ENCODE data around the gene ZNF578.
"Not testable (repeated sequence)": the region's sequence is repeated elsewhere in the genome, so short reads cannot be mapped to it uniquely, and the experiment has no call there.

The ZNF578 gene

DNA sequence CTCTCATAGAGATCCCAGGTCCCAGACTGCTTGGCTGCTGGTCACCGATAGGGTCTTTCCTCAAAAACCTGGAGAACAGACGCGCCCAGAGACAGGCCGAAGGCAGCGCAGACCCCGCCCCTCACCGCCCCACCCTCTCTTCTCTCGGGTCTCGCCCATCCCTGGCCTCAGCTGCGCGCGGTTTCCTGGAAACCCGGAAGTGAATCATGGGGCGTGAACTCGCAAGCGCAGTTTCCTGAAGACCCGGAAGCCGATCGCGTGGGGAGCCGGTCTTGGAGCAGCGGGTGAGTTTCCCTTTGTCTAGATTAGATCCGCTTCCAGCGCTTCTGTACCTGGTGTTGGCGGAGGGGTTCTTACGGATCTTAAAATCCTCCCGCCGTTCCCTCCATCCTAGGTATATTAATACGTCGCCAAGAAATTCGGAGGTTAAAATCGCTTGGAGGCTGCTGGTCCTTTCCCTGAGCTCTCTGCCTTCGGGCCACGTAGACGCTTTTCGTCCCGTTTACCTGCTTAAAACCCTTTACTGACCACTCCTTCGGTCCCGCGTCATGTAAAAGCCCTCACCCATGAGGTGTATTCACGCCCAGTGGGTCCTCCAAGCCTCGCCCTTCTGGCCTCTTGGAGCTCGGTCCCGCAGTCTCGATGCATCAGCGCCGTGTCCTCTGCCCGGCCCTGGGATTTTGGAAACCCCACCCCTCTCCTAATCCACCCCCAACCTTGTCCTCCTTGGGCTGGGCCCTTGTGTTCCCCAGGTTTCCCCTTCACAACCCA lies at the start of gene ZNF578:
ZNF578 (plus strand) TSS at position 230 of the 771 bp plus-strand sequence. CDS start 48,293 bp downstream, outside the sequence.
- DNase-seq, result peak; percentile 57

DNA sequence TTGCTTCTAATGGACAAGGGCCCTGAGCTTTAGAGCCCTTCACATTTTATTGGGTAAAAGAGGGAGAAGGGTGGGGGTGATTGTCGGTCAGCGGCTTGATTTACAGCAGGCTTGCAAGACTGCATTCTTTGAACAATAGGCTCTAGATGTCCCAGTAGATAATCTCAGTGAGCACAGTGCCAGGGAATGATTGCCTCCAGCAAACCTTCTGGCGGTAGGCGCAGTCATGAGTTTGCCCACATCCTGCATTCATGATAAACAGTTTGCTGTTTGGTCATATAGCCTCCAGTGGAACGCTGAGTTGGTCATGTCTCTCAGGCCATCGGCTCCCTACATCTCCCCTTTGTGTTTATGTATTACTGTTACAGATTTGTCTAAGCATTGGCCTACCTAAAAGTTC lies 43.1 kb upstream of the ZNF578 start:
- no peak for DNase-seq

DNA sequence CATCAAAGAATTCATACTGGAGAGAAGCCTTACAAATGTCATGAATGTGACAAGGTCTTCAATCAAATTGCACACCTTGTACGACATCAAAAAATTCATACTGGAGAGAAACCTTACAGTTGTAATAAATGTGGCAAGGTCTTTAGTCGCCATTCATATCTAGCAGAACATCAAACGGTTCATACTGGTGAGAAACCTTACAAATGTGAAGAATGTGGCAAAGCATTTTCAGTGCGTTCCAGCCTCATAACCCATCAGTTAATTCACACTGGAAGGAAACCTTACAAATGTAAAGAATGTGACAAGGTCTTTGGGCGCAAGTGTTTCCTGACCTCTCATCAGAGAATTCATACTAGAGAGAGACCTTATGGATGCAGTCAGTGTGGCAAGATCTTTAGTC lies 37.6 kb upstream of the ZNF578 start:
- DNase-seq, result no peak

DNA sequence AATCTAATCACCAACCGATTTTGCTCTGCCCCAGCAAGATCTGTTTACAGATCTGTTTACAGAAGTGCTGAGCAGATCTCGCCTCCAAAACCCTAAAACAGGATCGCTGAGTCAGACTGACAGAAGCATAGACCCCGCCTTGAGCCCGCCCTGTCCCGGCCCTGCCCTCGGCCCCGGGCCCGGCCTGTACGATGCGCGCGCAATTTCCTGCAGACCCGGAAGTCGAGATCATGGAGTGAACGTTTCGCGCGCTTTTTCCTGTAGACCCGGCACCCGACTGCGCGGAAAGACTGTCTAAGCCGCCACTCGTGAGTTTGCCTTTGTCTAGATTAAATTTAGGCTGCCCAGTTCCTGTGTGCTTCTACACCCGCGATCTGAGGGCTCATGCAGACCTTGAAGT lies 24.4 kb upstream of the ZNF578 start, which contains the start of gene ZNF534:
ZNF534 (plus strand) TSS at position 212 of the 400 bp plus-strand sequence. CDS start 2,327 bp downstream, outside the sequence.
- no peak for DNase-seq

DNA sequence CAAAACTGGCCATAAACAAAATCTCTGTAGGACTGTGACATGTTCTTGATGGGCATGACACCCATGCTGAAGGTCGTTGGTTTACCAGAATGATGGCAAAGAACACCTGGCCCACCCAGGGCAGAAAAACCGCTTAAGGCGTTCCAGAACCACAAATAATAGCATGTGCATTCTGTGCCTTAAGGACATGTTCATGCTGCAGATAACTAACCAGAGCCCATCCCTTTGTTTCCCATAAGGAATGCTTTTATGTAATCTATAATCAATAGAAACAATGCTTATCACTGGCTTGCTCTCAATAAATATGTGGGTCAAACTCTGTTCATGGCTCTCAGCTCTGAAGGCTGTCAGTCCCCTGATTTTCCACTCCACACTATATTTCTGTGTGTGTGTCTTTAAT lies 11.2 kb upstream of the ZNF578 start:
- no peak for DNase-seq

DNA sequence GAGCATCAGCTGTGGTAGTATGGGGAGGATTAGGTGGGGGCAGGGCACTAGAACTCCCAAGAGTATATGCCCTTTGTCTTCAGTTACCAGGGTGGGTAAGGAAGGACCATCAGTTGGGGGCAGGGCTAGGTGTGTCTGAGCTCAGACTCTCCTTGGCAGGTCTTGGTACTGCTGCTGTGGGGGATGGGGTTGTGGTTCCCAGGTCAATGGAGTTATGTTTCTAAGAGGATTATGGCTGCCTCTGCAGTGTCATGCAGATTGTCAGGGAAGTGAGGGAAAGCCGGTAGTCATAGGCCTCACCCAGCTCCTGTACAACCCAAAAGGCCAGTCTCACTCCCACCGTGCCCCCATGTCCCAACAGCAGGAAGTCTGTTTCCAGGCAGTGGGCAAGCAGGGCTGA lies 8.8 kb upstream of the ZNF578 start:
- no peak for DNase-seq

DNA sequence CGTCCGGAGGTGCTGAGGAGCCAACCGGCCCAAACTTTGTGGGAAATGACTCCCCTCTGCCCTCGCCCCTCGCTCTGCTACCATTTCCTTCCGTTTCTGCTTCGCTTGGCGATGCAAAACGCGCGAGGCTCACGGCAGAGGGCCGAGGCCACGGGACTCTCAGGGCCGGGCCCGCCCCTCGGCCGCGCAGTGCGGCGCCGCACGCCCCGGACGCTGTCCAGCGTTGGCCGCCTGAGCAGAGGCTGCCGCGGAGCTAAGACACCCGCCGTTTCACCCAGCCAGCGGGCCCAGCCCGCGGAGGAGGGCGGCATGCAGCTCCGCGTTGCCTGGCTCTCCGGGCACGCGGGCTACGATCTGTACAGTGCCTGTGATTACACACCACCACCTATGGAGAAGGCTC lies 2.1 kb upstream of the ZNF578 start:
- no peak for DNase-seq

DNA sequence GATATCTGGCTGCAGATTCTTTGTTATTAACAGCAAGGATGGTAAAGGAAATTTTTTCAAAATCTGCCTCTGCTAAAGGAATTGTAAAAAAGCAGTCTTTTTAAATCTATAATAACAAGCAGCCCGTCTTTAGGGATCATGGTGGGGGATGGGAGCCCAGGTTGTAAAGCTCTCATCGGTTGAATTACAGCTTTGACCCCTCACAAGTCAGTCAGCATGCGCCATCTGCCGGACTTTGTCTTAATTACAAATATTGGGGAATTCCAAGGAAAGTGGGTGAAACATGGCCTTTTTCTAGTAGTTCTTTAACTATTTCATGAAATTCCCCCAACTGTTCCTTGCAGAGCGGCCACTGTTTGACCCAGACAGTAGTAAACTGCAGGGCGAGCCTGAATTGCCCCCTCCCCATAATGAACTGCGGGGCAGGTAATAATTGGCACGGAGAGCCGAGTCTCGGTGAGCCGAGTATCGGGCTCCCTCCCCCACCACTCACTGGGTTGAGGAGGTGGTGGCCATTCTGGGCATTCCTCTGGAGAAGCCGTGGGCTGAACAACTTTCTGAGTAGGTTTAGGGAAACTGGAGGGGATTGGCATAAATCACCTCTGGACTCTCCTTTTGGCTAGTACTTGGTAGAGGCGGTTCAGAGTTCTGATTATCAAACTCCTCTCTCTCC lies 11.6 kb downstream of the ZNF578 start:
- no peak for DNase-seq

DNA sequence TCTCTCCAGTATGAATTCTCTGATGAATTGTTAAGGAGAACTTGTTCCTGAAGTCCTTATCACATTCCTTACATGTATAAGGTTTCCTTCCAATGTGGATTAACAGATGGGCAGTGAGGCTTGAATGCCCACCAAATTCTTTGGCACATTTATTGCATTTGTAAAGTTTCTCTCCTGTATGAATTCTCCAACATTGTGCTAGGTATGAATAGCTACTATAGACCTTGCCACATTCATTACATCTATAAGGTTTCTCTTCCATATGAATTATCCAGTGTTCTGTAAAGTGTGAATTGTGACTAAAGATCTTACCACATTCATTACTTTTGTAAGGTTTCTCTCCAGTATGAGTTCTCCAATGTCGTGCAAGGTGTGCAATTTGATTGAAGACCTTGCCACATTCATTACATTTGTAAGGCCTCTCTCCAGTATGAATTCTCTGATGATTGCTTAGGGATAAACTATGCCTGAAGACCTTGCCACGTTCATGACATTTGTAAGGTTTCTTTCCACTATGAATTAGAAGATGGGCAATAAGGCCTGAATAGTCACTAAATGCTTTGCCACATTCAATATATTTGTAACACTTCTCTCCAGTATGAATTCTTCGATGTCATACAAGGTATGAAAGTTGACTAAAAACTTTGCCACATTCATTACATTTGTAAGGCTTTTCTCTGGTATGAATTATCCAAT lies 20.4 kb downstream of the ZNF578 start:
- no peak for DNase-seq

DNA sequence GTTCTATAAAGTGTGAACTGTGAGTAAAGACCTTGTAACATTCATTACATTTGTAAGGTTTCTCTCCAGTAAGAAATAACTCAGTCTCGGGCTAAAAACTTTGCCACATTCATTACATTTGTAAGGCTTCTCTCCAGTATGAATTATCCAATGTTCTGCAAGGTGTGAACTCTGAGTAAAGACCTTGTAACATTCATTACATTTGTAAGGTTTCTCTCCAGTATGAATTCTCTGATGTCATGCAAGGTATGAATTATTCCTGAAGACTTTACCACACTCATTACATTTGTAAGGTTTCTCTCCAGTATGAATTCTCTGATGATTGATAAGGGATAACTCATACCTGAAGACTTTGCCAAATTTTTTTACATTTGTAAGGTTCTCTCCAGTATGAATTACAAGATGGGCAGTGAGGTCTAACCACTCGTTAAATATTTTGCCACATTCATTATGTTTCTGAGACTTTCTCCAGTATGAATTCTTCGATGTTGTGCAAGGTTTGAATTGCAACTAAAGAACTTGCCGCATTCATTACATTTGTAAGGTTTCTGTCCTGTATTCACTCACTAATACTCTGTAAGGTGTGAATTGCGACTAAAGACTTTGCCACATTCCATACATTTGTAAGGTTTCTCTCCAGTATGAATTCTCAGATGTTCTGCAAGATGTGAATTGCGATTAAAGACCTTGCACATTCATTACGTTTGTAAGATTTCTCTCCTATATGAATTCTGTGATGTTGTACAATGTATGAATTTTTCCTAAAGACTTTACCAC lies 21.2 kb downstream of the ZNF578 start:
- DNase-seq, result no peak

DNA sequence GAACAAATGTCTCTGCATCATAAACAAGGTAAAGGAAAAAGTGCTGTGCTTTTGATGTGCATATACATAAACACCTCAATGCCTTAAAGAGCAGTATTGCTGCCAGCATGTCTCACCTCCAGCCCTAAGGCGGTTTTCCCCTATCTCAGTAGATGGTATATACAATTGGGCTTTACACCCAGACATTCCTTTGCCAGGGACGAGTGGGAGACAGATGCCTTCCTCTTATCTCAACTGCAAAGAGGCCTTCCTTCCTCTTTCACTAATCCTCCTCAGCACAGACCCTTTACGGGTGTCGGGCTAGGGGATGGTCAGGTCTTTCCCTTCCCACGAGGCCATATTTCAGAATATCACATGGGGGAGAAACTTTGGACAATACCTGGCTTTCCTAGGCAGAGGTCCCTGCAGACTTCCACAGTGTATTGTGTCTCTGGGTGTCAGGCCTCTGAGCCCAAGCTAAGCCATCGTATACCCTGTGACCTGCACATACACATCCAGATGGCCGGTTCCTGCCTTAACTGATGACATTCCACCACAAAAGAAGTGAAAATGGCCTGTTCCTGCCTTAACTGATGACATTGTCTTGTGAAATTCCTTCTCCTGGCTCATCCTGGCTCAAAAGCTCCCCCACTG lies 30.9 kb downstream of the ZNF578 start:
- DNase-seq, result not testable (repeated sequence)

DNA sequence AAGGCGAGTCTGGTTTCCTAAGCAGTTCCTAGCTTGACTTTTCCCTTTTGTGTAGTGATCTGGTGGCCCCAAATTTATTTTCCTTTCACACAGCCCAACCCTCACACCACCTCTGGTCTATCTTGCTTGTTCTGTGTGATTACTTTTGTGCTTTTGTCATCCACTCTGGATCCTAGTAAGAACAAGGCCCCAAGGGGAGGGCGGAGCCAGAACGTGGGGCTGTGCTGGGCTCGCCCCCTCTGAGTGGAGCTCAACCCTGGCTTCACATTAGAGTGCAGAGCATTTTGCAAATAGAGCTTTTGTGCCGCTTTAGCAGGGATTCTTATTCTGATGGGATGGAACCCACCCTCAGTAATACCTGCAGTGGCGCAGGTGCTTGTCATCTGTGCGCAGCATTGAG lies 31.7 kb downstream of the ZNF578 start:
- not testable (repeated sequence) for DNase-seq

DNA sequence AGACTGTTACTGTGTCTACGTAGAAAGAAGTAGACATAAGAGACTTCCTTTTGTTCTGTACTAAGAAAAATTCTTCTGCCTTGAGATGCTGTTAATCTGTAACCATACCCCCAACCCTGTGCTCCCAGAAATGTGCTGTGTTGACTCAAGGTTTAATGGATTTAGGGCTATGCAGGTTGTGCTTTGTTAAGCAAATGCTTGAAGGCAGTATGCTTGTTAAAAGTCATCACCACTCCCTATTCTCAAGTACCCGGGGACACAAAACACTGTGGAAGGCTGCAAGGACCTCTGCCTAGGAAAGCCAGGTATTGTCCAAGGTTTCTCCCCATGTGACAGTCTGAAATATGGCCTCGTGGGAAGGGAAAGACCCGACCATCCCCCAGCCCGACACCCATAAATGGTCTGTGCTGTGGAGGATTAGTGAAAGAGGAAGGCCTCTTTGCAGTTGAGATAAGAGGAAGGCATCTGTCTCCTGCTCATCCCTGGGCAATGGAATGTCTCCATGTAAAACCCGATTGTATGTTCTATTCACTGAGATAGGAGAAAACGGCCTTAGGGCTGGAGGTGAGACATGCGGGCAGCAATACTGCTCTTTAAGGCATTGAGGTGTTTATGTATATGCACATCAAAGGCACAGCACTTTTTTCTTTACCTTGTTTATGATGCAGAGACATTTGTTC lies 32.3 kb downstream of the ZNF578 start:
- DNase-seq, result not testable (repeated sequence)

DNA sequence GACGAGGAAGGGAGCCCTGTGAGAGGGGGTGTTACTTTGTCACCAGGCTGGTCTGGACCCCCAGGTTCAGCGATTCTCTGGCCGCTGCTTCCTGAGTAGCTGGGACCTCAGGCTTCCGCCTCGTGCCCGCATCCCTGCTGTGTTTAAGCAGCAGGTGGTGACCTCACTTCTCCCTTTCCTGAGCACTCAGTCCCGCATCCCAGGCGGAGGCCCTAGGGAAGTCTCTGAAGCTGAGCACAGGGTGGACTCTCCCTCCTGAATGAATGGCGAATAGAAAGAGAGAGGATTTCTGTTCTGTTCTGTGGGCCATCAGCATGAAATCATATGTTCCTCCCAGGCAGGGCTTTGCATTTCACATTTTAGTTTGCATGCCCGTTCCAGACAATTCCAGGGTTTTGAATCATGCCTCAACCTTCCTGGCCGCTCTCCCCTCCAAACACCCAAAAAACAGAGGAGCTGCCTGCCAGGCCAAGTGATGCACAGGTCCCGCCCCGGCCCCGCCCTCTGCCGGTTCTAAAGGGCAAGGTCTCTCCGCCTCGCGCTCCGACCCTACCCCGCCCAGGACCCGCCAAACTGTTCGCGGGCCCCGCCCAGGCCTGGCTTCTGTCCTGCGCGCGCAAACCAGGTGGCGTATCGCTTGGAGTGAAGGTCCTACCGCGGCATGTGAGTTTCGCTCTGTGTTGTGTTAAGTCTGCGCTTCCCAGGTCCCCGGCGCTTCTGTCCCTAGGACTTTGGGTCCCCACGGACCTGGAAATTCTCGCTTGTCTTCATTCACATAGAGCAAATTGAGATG lies 39.0 kb downstream of the ZNF578 start:
- DNase-seq, result no peak

DNA sequence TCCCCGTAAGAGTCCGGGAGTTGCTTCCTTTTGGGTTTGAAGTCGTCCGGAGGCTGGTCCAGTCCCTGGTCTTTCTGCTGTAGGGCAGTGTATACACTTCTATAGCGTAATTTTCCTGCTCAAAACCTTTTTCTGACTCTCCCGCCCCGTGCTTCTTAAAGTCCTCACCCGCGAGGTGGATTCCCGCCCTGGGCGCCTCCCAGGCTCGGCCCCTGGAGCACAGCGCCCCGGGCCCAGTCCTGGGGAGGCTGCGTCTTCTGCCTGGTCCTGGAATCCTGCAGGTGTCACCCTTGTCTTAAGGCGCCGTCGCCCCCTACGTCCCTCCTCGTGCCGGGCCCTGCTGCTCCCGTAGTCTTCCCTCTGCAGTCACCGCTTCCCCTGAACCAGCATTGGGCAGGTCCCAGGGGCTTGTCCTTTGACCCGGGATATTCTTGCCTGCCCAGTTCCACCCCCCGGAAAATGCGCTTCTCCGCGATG lies 39.7 kb downstream of the ZNF578 start:
- DNase-seq, result no peak

DNA sequence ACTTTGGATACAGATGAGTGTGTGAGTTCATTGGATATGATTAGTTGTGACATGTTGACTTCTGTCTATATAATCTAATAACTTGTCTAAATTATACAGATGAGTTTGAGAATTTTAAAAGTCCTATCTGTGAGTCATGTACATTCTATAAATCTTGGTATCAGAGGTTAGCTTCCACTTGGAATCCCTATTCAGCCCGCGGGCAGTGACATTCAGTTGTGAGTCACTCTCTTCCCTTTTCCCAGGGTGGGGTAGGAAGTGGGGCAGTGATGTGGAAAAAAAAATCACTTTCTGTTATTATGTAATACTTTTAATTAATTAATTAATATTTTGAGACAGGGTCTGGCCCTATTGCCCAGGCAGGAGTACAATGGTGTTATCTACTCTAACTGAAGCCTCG lies 41.2 kb downstream of the ZNF578 start:
- DNase-seq, result no peak

DNA sequence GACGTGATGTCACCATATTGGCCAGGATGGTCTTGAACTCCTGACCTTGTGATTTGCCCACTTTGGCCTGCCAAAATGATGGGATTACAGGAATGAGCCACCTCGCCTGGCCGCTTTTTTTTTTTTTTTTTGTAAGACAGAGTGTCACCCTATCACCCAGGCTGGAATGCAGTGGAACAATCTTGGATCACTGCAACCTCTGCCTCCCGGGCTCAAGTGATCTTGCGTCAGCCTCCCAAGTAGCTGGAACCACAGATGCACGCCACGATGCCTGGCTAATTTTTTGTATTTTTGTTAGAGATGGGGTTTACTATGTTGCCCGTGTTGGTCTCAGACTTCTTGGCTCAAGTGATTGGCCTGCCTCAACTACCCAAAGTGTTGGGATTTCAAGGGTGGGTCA lies 45.2 kb downstream of the ZNF578 start:
- no peak for DNase-seq

DNA sequence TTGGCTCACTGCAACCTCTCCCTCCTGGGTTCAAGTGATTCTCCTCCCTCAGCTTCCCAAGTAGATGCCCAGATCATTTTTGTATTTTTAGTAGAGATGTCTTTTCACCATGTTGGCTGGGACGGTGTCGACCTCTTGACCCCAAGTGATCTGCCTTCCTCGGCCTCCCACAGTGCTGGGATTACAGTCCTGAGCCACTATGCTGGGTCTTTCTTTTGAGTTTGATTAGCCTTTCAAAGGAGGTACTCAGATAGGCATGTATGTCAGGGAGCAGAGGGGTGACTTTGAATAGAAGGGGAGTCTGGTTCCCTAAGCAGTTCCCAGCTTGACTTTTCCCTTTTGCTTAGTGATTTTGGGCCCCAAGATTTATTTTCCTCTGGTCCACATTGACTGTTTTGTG lies 47.1 kb downstream of the ZNF578 start:
- not testable (repeated sequence) for DNase-seq

DNA sequence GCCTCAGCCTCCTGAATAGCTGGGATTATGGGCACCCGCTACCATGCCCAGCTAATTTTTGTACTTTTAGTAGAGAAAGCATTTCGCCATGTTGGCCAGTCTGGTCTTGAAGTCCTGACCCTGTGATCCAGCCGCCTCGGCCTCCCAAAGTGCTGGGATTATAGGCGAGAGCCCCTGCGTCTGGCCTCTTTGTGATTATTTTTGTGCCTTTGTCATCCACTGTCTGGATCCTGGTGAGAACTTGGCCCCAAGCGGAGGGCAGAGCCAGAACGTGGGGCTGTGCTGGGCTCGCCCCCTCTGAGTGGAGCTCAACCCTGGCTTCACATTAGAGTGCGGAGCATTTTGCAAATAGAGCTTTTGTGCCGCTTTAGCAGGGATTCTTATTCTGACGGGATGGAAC lies 47.6 kb downstream of the ZNF578 start:
- DNase-seq, result not testable (repeated sequence)

DNA sequence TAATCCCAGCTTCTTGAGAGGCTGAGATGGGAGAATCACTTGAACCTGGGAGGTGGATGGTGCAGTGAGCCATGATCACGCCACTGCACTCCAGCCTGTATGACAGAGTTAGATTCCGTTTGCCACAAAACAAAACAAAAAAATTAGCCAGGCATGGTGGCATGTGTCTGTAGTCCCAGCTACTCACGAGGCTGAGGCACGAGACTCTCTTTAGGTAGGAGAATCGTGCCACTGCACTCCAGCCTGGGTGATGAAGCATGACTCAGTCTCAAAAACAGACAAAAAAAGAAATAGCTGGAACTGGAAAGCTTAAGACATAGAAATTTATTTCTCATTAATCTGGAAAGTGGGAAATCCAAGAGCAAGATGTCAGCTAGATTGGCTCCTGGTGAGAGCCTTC lies 53.9 kb downstream of the ZNF578 start:
- DNase-seq, result no peak

DNA sequence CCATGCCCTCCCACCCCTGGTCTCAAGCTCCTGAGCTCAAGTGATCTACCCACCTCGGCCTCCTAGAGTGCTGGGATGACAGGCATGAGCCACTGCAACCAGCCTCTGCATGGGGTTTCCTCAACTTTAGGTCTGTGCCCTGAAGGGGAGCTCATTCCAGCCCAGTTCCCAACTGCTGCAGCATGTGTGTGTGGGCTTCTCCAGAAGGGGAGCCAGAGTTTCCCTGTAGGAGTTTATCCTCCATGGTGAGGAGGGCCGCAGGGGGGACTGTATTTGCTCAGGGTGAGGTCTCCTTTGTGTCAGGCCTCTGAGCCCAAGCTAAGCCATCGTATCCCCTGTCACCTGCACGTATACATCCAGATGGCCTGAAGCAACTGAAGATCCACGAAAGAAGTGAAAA lies 62.8 kb downstream of the ZNF578 start:
- DNase-seq, result no peak

Measured in HCEC 1CT (cell line).